Measurements from ENCODE around the gene TAOK1.

DNA sequence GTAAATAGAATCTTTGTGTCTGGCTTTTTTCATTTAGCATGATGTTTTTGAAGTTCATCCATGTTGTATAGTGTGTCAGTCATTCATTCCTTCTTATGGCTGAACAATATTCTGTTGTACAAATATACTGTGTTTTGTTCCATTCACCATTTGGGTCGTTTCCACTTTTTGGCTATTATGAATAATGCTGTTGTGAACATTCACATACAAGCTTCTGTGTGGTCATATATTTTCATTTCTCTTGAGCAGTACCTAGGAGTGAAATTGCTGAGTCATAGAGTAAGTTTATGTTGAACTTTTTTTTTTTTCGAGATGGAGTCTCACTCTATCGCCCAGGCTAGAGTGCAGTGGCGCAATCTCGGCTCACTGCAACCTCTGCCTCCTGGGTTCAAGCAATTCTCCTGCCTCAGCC is 32.3 kb upstream of the TAOK1 start:
- TF ChIP-seq CTCF (IDR thresholded peaks at IDR 0.05) (no peak), POLR2A (IDR thresholded peaks at IDR 0.05) (no peak)

Data from uterus (tissue), 2 donors.